GM10266 (cell line): ENCODE results near the gene ANKS4B.

Source experiments
- DNase-seq: peaks from one replicate; pipeline ENCODE4 v3.0.0; 2012; ENCODE audit errors: extremely low spot score
- TF ChIP-seq, protein P1 (sequence below): IDR thresholded peaks from 2 replicates; pipeline ENCODE4 v1.5.1; 2012; ENCODE audit warnings: mild to moderate bottlenecking, low read depth; ENCODE audit not compliant: control insufficient read depth, insufficient read depth; ENCODE audit errors: missing control alignments

Gene ANKS4B

DNA sequence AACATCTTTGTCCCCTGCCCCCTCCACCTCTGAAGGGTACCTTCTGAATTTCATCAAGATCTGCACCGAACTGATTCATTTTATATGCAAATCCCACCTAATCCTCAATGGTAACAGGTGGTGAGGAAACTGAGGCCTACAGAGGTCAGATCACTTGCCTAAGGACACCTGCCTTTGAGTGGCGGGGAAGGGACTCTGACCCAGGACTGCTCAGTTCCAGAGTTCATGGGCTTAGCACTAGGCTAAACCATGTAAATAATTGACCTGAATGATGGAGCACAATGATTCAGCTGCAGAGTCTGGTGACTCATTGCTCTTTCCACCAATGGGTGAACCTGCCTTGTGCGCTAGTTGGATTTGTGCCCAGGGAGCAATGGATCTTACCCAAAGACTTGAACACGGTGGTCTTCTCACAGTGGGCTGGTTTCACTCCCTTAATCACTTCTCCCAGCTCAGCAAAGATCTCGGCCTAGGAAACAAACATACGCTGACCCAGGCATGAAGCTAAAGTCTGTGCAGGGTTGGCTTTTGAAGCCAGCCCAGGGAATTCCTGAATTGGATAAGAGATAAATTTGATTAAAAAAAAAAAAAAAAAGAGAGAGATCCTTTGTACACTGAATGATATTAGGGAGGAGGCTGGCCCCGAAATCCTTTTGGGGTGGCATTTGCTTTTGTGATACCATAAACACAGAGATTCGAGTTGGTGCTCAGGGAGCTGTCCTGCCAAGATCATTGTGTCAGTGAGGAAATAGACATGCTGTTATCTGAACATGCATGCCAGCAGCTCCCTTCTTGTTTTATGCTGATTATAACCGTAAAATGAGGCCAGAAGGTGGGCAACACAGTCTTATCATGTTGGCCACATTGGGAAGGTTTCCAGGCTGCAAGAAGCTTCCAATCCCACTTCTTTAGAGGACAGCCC, 27.6 kb downstream of the ANKS4B start:
- TF ChIP-seq, protein P1, sequence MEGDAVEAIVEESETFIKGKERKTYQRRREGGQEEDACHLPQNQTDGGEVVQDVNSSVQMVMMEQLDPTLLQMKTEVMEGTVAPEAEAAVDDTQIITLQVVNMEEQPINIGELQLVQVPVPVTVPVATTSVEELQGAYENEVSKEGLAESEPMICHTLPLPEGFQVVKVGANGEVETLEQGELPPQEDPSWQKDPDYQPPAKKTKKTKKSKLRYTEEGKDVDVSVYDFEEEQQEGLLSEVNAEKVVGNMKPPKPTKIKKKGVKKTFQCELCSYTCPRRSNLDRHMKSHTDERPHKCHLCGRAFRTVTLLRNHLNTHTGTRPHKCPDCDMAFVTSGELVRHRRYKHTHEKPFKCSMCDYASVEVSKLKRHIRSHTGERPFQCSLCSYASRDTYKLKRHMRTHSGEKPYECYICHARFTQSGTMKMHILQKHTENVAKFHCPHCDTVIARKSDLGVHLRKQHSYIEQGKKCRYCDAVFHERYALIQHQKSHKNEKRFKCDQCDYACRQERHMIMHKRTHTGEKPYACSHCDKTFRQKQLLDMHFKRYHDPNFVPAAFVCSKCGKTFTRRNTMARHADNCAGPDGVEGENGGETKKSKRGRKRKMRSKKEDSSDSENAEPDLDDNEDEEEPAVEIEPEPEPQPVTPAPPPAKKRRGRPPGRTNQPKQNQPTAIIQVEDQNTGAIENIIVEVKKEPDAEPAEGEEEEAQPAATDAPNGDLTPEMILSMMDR, result no peak
- DNase-seq, result no peak

DNA sequence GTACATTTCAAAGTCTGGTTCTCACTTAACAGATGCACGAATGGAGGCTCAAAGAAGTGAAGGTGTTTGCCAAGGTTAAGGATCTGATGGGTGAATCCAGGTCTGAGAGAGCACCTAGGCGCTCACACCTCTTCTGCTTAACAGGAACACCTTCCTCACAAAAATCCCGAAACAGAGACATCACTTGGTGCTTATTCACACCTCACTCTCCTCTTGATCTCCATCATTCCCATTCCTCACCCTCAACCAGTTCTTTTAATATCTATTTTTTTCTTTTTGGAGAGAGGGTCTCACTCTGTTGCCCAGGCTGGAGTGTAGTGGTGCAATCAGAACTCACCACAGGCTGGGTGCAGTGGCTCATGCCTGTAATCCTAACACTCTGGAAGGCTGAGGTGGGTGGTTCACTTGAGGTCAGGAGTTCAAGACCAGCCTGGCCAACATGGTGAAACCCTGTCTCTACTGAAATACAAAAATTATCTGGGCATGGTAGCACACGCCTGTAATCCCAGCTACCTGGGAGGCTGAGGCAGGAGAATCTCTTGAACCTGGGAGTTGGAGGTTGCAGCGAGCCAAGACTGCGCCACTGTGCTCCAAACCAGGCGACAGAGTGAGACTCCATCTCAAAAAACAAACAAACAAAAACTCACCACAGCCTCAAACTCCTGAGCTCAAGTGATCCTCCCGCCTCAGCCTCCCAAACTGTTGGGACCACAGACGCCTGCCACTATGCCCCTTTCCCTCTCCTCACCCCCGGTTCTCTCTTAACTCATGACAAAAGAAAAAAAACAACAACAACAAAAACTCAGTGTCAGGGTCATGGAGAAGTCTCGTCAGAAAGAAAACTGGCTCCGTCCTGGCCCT, 29.5 kb downstream of the ANKS4B start:
- TF ChIP-seq, protein P1, result no peak
- no peak for DNase-seq

DNA sequence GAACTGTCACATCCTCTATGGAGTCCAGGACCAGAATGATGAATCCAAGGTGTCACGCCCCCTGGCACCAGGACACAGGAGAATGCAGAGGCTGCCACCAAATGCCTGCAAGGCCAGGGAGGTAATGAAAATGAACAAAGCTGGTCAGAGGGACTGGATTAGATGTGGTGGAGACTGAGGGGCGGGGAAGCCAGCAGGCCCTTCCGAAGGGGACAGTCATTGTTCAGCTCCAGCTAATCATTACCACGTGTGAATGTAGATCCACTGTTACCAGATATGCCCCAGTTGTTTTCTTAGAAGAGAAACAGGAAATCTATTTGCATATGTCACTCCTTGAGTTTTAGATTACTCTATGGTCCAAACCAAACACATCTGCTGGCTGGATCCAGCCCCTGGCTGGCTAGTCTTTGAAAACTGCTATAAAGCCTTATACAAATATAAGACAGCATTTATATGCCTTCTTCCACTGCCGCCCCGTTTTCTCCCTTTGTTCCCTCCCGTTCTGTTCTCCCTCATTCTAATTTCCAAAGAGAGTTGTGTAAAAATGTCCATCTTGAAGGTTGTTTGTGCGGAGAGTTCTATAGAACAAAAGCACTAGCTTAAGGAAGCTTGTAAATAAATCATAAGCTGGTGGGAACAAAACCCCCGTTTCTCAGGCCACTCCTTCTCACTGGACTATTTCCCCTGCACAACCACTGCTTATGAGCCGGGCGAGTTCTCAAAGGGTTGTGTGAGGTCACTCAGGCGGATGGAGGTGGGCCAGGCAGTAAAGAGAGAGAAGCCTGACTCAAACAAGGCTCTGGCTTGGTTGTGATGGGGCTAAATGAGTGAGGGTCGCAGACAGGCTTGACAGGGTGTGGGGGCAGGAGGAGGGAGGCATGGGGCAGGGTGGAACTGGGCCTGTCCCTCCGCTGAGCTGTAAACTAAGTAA, 30.4 kb downstream of the ANKS4B start:
- TF ChIP-seq, protein P1, result no peak
- DNase-seq, result peak; percentile 55

DNA sequence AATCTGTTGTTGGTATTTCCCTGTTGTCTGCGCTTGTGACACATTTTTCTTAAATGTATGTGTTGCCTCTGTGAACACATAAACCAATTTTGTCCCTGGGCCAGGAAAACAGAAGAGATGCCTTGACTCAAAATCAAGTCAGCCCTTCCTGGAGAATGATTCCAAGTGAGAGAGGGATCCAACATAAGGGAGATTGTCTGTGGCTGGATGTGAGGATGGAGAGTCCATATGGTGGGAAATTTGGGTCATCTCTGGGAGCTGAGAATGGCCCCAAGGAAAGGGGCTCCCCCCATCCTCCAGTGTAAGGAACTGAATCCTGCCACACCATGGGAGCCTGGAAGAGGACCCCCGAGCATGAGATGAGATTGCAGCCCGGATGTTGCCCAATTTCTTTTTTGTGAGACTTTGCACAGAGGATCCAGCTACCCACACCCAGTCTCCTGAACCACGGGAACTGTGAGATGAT, 31.1 kb downstream of the ANKS4B start:
- TF ChIP-seq, protein P1, result no peak
- no peak for DNase-seq

- TF ChIP-seq, protein P1, result no peak
- no peak for DNase-seq
Measured at GRCh38 chr16:21265104-21265837, 31.8 kb downstream of the ANKS4B start.

DNA sequence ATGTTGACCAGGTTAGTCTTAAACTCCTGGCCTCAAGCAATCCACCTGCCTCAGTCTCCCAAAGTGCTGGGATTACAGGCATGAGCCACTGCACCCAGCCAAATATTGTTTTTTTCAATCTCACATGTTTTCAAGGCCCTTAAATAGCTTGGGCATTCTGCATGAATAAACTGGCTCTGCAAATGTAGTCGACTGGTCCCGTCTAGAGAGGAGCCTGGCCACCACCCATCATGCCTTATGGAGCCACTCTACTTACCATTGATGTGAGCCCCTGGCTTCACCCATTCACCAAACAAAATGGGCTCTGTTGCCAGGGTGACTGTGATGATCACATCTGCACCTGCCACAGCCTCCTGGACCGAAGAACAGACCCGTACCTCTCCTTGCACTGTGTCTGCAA, 33.8 kb downstream of the ANKS4B start:
- no peak for DNase-seq
- TF ChIP-seq, protein P1, result no peak
